Testis (tissue), 2 donors: ENCODE results near the gene ACP1.

ENCODE experiments used
- CTCF ChIP-seq, 3 experiments: fragments of 450-650 bp in 2 of 3; fragments of 200-600 bp in 1 of 3; sonication (generic) in 1 of 3; IDR thresholded peaks; one replicate each; pipeline ENCODE4 v1.5.1; 2016 to 2019; ENCODE audit warnings: antibody characterized with exemption in 3 of 3, mild to moderate bottlenecking in 2 of 3, moderate library complexity in 1 of 3
- POLR2A ChIP-seq: fragments of 450-650 bp; IDR thresholded peaks from one replicate; pipeline ENCODE4 v1.6.1; 2017; ENCODE audit warnings: antibody characterized with exemption, mild to moderate bottlenecking, moderate library complexity

GRCh38 chr2:279366-279765 lies 14.6 kb downstream of the ACP1 start:
- TF ChIP-seq CTCF (IDR thresholded peaks at IDR 0.05) (no peak), POLR2A (no peak)
